HG02678 (cell line): Measurements from ENCODE around the gene MERTK.
"Not testable (repeated sequence)": the region's sequence is repeated elsewhere in the genome, so short reads cannot be mapped to it uniquely, and the experiment has no call there.

Source experiments
- ATAC-seq: cut with Tn5 transposase; IDR thresholded peaks from one replicate; pipeline ENCODE4 v1.9.1; 2021; ENCODE audit warnings: mild to moderate bottlenecking, moderate library complexity; ENCODE audit not compliant: unreplicated experiment

MERTK gene

GRCh38 chr2:112065966-112066365, 167.6 kb downstream of the MERTK start:
- ATAC-seq: peak; percentile 48

DNA sequence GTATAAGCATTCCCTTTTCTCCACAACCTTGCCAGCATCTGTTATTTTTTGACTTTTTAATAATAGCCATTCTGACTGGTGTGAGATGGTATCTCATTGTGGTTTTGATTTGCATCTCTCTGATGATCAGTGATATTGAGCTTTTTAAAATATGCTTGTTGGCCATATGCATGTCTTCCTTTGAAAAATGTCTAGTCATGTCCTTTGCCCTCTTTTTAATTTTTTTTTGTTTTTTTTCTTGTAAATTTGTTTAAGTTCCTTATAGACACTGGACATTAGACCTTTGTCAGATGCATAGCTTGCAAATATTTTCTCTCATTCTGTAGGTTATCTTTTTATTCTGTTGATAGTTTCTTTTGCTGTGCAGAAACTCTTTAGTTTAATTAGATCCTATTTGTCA, 171.4 kb downstream of the MERTK start:
- ATAC-seq: not testable (repeated sequence)

GRCh38 chr2:112073875-112074274, 175.5 kb downstream of the MERTK start:
- ATAC-seq: no peak

GRCh38 chr2:112074506-112074905, 176.1 kb downstream of the MERTK start:
- ATAC-seq: no peak

DNA sequence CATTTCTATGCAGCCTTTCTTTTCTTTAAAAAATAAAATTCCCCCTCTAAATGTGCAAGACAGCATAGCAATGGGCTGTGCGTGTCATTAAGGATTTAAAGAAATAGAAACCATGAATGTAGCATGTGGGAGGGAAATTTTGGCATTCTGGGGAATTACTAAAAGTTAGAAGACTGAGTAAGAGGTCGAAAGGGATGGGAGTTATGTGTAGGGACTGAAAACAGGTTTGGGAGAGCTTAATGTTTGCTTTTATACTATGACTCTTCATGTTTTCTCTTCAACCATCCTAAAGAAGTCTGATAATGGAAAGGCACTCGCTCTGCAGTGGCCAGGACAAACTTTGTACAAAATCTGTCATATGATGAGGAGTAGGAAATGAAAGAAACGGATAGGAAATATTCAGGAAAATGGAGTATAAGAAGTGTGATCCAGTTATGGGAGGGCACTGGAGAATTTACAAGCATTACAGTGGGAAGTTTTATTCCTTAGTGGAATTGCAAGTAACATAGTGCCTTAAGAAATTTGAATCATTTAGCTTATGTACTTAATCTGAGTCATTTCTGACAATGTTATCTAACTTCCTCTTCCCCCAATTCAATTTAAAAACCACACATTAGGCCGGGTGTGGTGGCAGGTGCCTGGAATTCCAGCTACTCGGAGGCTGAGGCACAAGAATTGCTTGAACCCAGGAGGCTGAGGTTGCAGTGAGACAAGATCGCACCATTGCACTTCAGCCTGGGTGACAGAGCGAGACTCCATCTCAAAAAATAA, 177.3 kb downstream of the MERTK start:
- ATAC-seq: no peak

GRCh38 chr2:112077814-112078213, 179.4 kb downstream of the MERTK start:
- no peak for ATAC-seq
